Vagina (tissue), 2 donors: Measurements from ENCODE around the gene DGCR2. TPM values are rescaled to one million over a fixed set of nuclear protein-coding genes. Genes with fewer than 3 reads are reported as not detected.
A peak's percentile ranks its signal among the peaks of the same experiment; 100 is the strongest.

ENCODE experiments used
- DNase-seq, 2 donors: peaks; one replicate each; pipeline ENCODE4 v3.0.0-alpha.2; 2017; ENCODE audit errors: extremely low spot score in 2 of 2
- H3K27ac ChIP-seq: fragments of 200-600 bp; sonication (generic); one replicate; pipeline ENCODE4 v1.5.1; 2019
- H3K27me3 ChIP-seq: fragments of 200-600 bp; sonication (generic); one replicate; pipeline ENCODE4 v1.5.1; 2019
- H3K36me3 ChIP-seq, 2 donors: fragments of 200-600 bp; sonication (generic); one replicate each; pipeline ENCODE4 v1.5.1; 2017 to 2019
- H3K4me1 ChIP-seq: fragments of 200-600 bp; sonication (generic); one replicate; pipeline ENCODE4 v1.5.1; 2019
- H3K4me3 ChIP-seq, 2 donors: fragments of 200-600 bp; sonication (generic); 1 replicate in 1 of 2; 2 replicates in 1 of 2; pipeline ENCODE4 v1.5.1; 2016 to 2019
- H3K9me3 ChIP-seq: fragments of 200-600 bp; sonication (generic); one replicate; pipeline ENCODE4 v1.5.1; 2019
- CTCF ChIP-seq, 3 experiments: fragments of 450-650 bp in 2 of 3; fragments of 200-600 bp in 1 of 3; sonication (generic) in 1 of 3; IDR thresholded peaks; one replicate each; pipeline ENCODE4 v1.5.1; 2017 to 2019; ENCODE audit warnings: antibody characterized with exemption in 3 of 3, mild to moderate bottlenecking in 2 of 3, moderate library complexity in 2 of 3
- POLR2A ChIP-seq, 2 donors: fragments of 450-650 bp; IDR thresholded peaks; one replicate each; pipeline ENCODE4 v1.6.1; 2017; ENCODE audit warnings: antibody characterized with exemption in 2 of 2, mild to moderate bottlenecking in 2 of 2, moderate library complexity in 2 of 2
- POLR2AphosphoS5 ChIP-seq, 2 donors: sonication (generic); formaldehyde crosslinking; IDR thresholded peaks; one replicate each; pipeline ENCODE4 v1.9.0; 2017; ENCODE audit warnings: antibody characterized with exemption in 2 of 2, mild to moderate bottlenecking in 2 of 2, low read depth in 1 of 2; ENCODE audit not compliant: insufficient read depth in 1 of 2
- intact Hi-C: fragments of 100-400 bp; cut with DNase I; formaldehyde crosslinking; loops from one replicate; pipeline ENCODE4 v1.15.1; 2023
- total RNA-seq: library from RNA; depleted of rRNA; stranded (reverse); fragments of >200 nt; gene quantifications from one replicate; pipeline ENCODE4 v1.2.3, GENCODE V29; 2016

The DGCR2 gene
- total RNA-seq, 1 donor from 2014 or later, result 66.3 TPM

- H3K36me3 ChIP-seq, result peaks cover 4 to 37% of the 10 kb centered on the region in 2 donors
- H3K27ac ChIP-seq, result no peak overlapping the region
- intact Hi-C loops, result no loop called here
- H3K27me3 ChIP-seq, result no peaks in the 10 kb centered on the region
- no peak overlapping the region for H3K4me3 ChIP-seq
- H3K4me1 ChIP-seq, result peaks cover 22% of the 10 kb centered on the region
- no peak for TF ChIP-seq CTCF (IDR thresholded peaks at IDR 0.05)
- no peak for TF ChIP-seq POLR2AphosphoS5 (IDR thresholded peaks at IDR 0.05; ENCODE audit: insufficient read depth in 1 of 2, low read depth in 1 of 2)
- no peak for TF ChIP-seq POLR2A (IDR thresholded peaks at IDR 0.05)
- DNase-seq, result no peak
- no peaks in the 10 kb centered on the region for H3K9me3 ChIP-seq
These were observed 10.6 kb upstream of the DGCR2 start for GRCh38 chr22:19132693-19133400.

DNA sequence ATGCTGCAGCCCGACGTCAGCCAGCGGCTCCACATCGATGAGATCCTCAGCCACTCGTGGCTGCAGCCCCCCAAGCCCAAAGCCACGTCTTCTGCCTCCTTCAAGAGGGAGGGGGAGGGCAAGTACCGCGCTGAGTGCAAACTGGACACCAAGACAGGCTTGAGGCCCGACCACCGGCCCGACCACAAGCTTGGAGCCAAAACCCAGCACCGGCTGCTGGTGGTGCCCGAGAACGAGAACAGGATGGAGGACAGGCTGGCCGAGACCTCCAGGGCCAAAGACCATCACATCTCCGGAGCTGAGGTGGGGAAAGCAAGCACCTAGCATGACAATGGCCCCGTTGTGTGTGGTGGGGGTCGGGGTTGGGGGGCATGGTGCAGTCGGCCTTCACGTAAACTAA is 9.9 kb upstream of the DGCR2 start:
- Histone ChIP-seq H3K9me3 (no peaks in the 10 kb centered on the region), H3K27me3 (no peaks in the 10 kb centered on the region), H3K4me1 (peaks cover 28% of the 10 kb centered on the region), H3K4me3 (no peak overlapping the region), H3K27ac (no peak overlapping the region), H3K36me3 (peaks cover 4 to 30% of the 10 kb centered on the region in 2 donors)
- TF ChIP-seq CTCF (IDR thresholded peaks at IDR 0.05), result no peak
- TF ChIP-seq POLR2AphosphoS5 (IDR thresholded peaks at IDR 0.05; ENCODE audit: insufficient read depth in 1 of 2, low read depth in 1 of 2), result no peak
- TF ChIP-seq POLR2A (IDR thresholded peaks at IDR 0.05), result no peak
- no peak for DNase-seq
- intact Hi-C loops, result no loop called here

- Histone ChIP-seq H3K27ac (no peak overlapping the region), H3K27me3 (no peaks in the 10 kb centered on the region), H3K4me1 (peaks cover 33% of the 10 kb centered on the region), H3K36me3 (peaks cover 4 to 25% of the 10 kb centered on the region in 2 donors), H3K4me3 (no peak overlapping the region), H3K9me3 (no peaks in the 10 kb centered on the region)
- DNase-seq, result no peak
- intact Hi-C loops, result no loop called here
- no peak for TF ChIP-seq POLR2AphosphoS5 (IDR thresholded peaks at IDR 0.05; ENCODE audit: insufficient read depth in 1 of 2, low read depth in 1 of 2)
- TF ChIP-seq CTCF (IDR thresholded peaks at IDR 0.05), result no peak
- TF ChIP-seq POLR2A (IDR thresholded peaks at IDR 0.05), result no peak
These were observed 9.4 kb upstream of the DGCR2 start for GRCh38 chr22:19131685-19132015.

DNA sequence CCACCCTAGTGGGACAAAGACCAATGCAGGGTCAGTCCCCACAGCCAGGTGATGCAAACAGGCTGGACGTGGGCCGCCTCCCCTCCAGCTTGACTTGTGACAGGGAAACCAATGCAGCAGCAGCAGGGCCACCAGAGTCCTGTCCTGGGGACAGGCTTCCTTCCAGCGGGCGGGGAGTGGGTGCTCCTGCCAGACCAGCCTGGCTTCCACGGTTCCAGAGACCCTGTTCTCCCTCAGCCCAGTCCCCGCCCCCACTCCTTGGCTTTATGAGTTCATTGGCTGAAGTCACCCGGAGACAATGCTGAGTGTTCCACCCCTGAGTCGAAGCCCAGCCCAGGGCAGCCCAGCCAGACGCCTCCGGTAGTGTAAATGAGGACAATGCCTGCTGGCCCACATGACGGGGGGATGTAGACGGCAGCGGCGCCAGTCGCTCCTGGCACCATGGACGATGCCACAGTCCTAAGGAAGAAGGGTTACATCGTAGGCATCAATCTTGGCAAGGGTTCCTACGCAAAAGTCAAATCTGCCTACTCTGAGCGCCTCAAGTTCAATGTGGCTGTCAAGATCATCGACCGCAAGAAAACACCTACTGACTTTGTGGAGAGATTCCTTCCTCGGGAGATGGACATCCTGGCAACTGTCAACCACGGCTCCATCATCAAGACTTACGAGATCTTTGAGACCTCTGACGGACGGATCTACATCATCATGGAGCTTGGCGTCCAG is 8.9 kb upstream of the DGCR2 start, which contains the start of gene TSSK2:
Gene TSSK2, plus strand, starts transcription at position 350 of the 726 bp plus-strand sequence. Its CDS starts 92 bp downstream, at position 442.
- TF ChIP-seq CTCF (IDR thresholded peaks at IDR 0.05) (no peak), POLR2AphosphoS5 (IDR thresholded peaks at IDR 0.05; ENCODE audit: insufficient read depth in 1 of 2, low read depth in 1 of 2) (no peak), POLR2A (IDR thresholded peaks at IDR 0.05) (no peak)
- Histone ChIP-seq H3K4me1 (peaks cover 33% of the 10 kb centered on the region), H3K27me3 (no peaks in the 10 kb centered on the region), H3K36me3 (peaks cover 4 to 22% of the 10 kb centered on the region in 2 donors), H3K4me3 (no peak within 1 kb of the TSS), H3K27ac (peak within 1 kb of the TSS; percentile 11), H3K9me3 (no peaks in the 10 kb centered on the region)
- intact Hi-C loops, result no loop called here
- no peak for DNase-seq

GRCh38 chr22:19129871-19130270 is 7.7 kb upstream of the DGCR2 start:
- Histone ChIP-seq H3K27ac (no peak overlapping the region), H3K4me3 (no peak overlapping the region), H3K9me3 (no peaks in the 10 kb centered on the region), H3K4me1 (peaks cover 33% of the 10 kb centered on the region), H3K27me3 (no peaks in the 10 kb centered on the region), H3K36me3 (peaks cover 4 to 17% of the 10 kb centered on the region in 2 donors)
- intact Hi-C loops, result no loop called here
- no peak for DNase-seq
- TF ChIP-seq CTCF (IDR thresholded peaks at IDR 0.05), result no peak
- TF ChIP-seq POLR2A (IDR thresholded peaks at IDR 0.05), result no peak
- TF ChIP-seq POLR2AphosphoS5 (IDR thresholded peaks at IDR 0.05; ENCODE audit: insufficient read depth in 1 of 2, low read depth in 1 of 2), result peak; percentile 24 to 32
